ENCODE measurements around the gene NCAPD3. TPM values are rescaled to one million over a fixed set of nuclear protein-coding genes. Genes with fewer than 3 reads are reported as not detected.
A peak's percentile ranks its signal among the peaks of the same experiment; 100 is the strongest.

Gene NCAPD3
- total RNA-seq, 1 donor from 2014 or later: 25.4 TPM

- TF ChIP-seq CTCF (IDR thresholded peaks at IDR 0.05; ENCODE audit: unreplicated experiment): no peak
- peaks cover 10% of the 10 kb centered on the region for H3K4me1 Mint-ChIP-seq (ENCODE audit: unreplicated experiment)
- H3K27ac Mint-ChIP-seq (ENCODE audit: unreplicated experiment): peak overlapping the region; percentile 93
- no peak for DNase-seq (ENCODE audit: low spot score)
- peaks cover 47% of the 10 kb centered on the region for H3K27me3 Mint-ChIP-seq (ENCODE audit: unreplicated experiment)
- peaks cover 94% of the 10 kb centered on the region for H3K36me3 Mint-ChIP-seq (ENCODE audit: low read depth, unreplicated experiment)
- peaks cover 53% of the 10 kb centered on the region for H3K9me3 Mint-ChIP-seq (ENCODE audit: unreplicated experiment)
- peak overlapping the region; percentile 91 for H3K4me3 Mint-ChIP-seq (ENCODE audit: unreplicated experiment)
These were observed 59.0 kb downstream of the NCAPD3 start for GRCh38 chr11:134164490-134165370.

GRCh38 chr11:134159652-134160051 is 64.1 kb downstream of the NCAPD3 start:
- no peak for DNase-seq (ENCODE audit: low spot score)
- peaks cover 90% of the 10 kb centered on the region for H3K36me3 Mint-ChIP-seq (ENCODE audit: low read depth, unreplicated experiment)
- H3K27me3 Mint-ChIP-seq (ENCODE audit: unreplicated experiment): peaks cover 33% of the 10 kb centered on the region

GRCh38 chr11:134158023-134158422 is 65.7 kb downstream of the NCAPD3 start:
- Mint-ChIP-seq H3K27me3 (ENCODE audit: unreplicated experiment) (peaks cover 28% of the 10 kb centered on the region), H3K27ac (ENCODE audit: unreplicated experiment) (no peak overlapping the region), H3K36me3 (ENCODE audit: low read depth, unreplicated experiment) (peaks cover 87% of the 10 kb centered on the region), H3K4me3 (ENCODE audit: unreplicated experiment) (peak overlapping the region; percentile 56), H3K4me1 (ENCODE audit: unreplicated experiment) (peaks cover 26% of the 10 kb centered on the region), H3K9me3 (ENCODE audit: unreplicated experiment) (peaks cover 8% of the 10 kb centered on the region)
- DNase-seq (ENCODE audit: low spot score): no peak
- no peak for TF ChIP-seq CTCF (IDR thresholded peaks at IDR 0.05; ENCODE audit: unreplicated experiment)

More at GRCh38 chr11:134159652-134160051, 64.1 kb downstream of the NCAPD3 start:
- peak overlapping the region; percentile 50 for H3K4me3 Mint-ChIP-seq (ENCODE audit: unreplicated experiment)
- H3K27ac Mint-ChIP-seq (ENCODE audit: unreplicated experiment): no peak overlapping the region
- peaks cover 13% of the 10 kb centered on the region for H3K4me1 Mint-ChIP-seq (ENCODE audit: unreplicated experiment)
- peaks cover 24% of the 10 kb centered on the region for H3K9me3 Mint-ChIP-seq (ENCODE audit: unreplicated experiment)
- no peak for TF ChIP-seq CTCF (IDR thresholded peaks at IDR 0.05; ENCODE audit: unreplicated experiment)

GRCh38 chr11:134157451-134157850 is 66.3 kb downstream of the NCAPD3 start:
- peak overlapping the region; percentile 32 for H3K27ac Mint-ChIP-seq (ENCODE audit: unreplicated experiment)
- TF ChIP-seq CTCF (IDR thresholded peaks at IDR 0.05; ENCODE audit: unreplicated experiment): no peak
- peaks cover 82% of the 10 kb centered on the region for H3K36me3 Mint-ChIP-seq (ENCODE audit: low read depth, unreplicated experiment)
- H3K27me3 Mint-ChIP-seq (ENCODE audit: unreplicated experiment): peaks cover 27% of the 10 kb centered on the region
- no peak for DNase-seq (ENCODE audit: low spot score)
- H3K4me3 Mint-ChIP-seq (ENCODE audit: unreplicated experiment): no peak overlapping the region
- peaks cover 27% of the 10 kb centered on the region for H3K4me1 Mint-ChIP-seq (ENCODE audit: unreplicated experiment)
- peaks cover 2% of the 10 kb centered on the region for H3K9me3 Mint-ChIP-seq (ENCODE audit: unreplicated experiment)

Data from endothelial cell (in vitro differentiated cells).